ENCODE measurements around the gene MREG.

GRCh38 chr2:215974700-215975429, 38.5 kb downstream of the MREG start:
- TF ChIP-seq CTCF (conservative IDR thresholded peaks at IDR 0.05) (no peak), EZH2 (IDR thresholded peaks at IDR 0.05; ENCODE audit: low read depth) (no peak)

All from PC-9 (cell line).